MM.1S (cell line): ENCODE data around the gene CBX3.
A peak's percentile ranks its signal among the peaks of the same experiment; 100 is the strongest.
"Not testable (repeated sequence)": the region's sequence is repeated elsewhere in the genome, so short reads cannot be mapped to it uniquely, and the experiment has no call there.

Experiments
- DNase-seq: peaks from one replicate; pipeline ENCODE4 v3.0.0-alpha.2; 2015
- H2AFZ ChIP-seq: fragments of 300-600 bp; sonication (generic); 2 replicates; pipeline ENCODE4 v1.6.0; 2016; ENCODE audit warnings: antibody characterized with exemption, low read length
- H3F3A ChIP-seq: fragments of 300-600 bp; sonication (generic); 2 replicates; pipeline ENCODE4 v1.6.1; 2016; ENCODE audit warnings: mild to moderate bottlenecking, antibody characterized with exemption, low read length, moderate library complexity, mixed read lengths; ENCODE audit not compliant: insufficient read depth
- H3K27ac ChIP-seq: fragments of 300-600 bp; sonication (generic); 2 replicates; pipeline ENCODE4 v1.5.1; 2016; ENCODE audit warnings: mild to moderate bottlenecking, low read length
- H3K27me3 ChIP-seq: fragments of 300-600 bp; sonication (generic); replicated peaks from 2 replicates; pipeline ENCODE4 v1.6.0; 2016; ENCODE audit warnings: low read length; ENCODE audit not compliant: insufficient read depth
- H3K36me3 ChIP-seq: fragments of 300-600 bp; sonication (generic); replicated peaks from 2 replicates; pipeline ENCODE4 v1.6.1; 2016; ENCODE audit warnings: mild to moderate bottlenecking, low read length, mixed read lengths; ENCODE audit not compliant: insufficient read depth
- H3K4me1 ChIP-seq: fragments of 300-600 bp; sonication (generic); 2 replicates; pipeline ENCODE4 v1.6.1; 2016; ENCODE audit warnings: low read length, mixed read lengths
- H3K4me2 ChIP-seq: fragments of 300-600 bp; sonication (generic); 2 replicates; pipeline ENCODE4 v1.6.0; 2016; ENCODE audit warnings: low read depth, low read length
- H3K4me3 ChIP-seq: fragments of 300-600 bp; sonication (generic); 2 replicates; pipeline ENCODE4 v1.5.1; 2016; ENCODE audit warnings: low read length, mixed read lengths
- H3K79me2 ChIP-seq: fragments of 300-600 bp; sonication (generic); 2 replicates; pipeline ENCODE4 v1.6.1; 2016; ENCODE audit warnings: mixed run types, low read length, mixed read lengths
- H3K9ac ChIP-seq: fragments of 300-600 bp; sonication (generic); 2 replicates; pipeline ENCODE4 v1.6.1; 2016; ENCODE audit warnings: low read length, mixed read lengths
- H3K9me2 ChIP-seq: fragments of 300-600 bp; sonication (generic); replicated peaks from 2 replicates; pipeline ENCODE4 v1.6.1; 2016; ENCODE audit warnings: mild to moderate bottlenecking, low read length, mixed read lengths; ENCODE audit not compliant: insufficient read depth
- H3K9me3 ChIP-seq: fragments of 300-600 bp; sonication (generic); replicated peaks from 2 replicates; pipeline ENCODE4 v1.6.1; 2016; ENCODE audit warnings: mild to moderate bottlenecking, low read length, mixed read lengths; ENCODE audit not compliant: insufficient read depth
- H4K20me1 ChIP-seq: fragments of 300-600 bp; sonication (generic); 2 replicates; pipeline ENCODE4 v1.6.1; 2016; ENCODE audit warnings: mild to moderate bottlenecking, low read length, moderate library complexity, mixed read lengths; ENCODE audit not compliant: insufficient read depth
- EZH2 ChIP-seq: fragments of 300-600 bp; sonication (generic); optimal IDR thresholded peaks from 2 replicates; pipeline ENCODE3; 2017; ENCODE audit warnings: low read depth, mild to moderate bottlenecking, antibody characterized with exemption, low read length, mixed read lengths
- EZH2phosphoT487 ChIP-seq: fragments of 300-600 bp; sonication (generic); IDR thresholded peaks from 2 replicates; pipeline ENCODE4 v1.6.1; 2018; ENCODE audit warnings: antibody characterized with exemption, low read length
- TF ChIP-seq, protein P1 (sequence below): fragments of 300-600 bp; sonication (generic); IDR thresholded peaks from 2 replicates; pipeline ENCODE4 v1.5.1; 2016; ENCODE audit warnings: antibody characterized with exemption, low read length, mixed read lengths

The CBX3 gene

GRCh38 chr7:26159243-26159642 lies 42.3 kb upstream of the CBX3 start:
- Histone ChIP-seq H2AFZ (no peak overlapping the region), H3K27me3 (no peaks in the 10 kb centered on the region), H3K9me2 (no peaks in the 10 kb centered on the region), H3K9ac (no peak overlapping the region), H3F3A (peaks cover 32% of the 10 kb centered on the region), H3K27ac (no peak overlapping the region), H3K9me3 (no peaks in the 10 kb centered on the region), H3K4me3 (no peak overlapping the region), H3K4me1 (peaks cover 41% of the 10 kb centered on the region), H4K20me1 (no peaks in the 10 kb centered on the region), H3K4me2 (peak overlapping the region; percentile 8; the same call in 1 of the 2 replicates), H3K79me2 (peaks cover 88% of the 10 kb centered on the region), H3K36me3 (no peaks in the 10 kb centered on the region)
- DNase-seq, result no peak
- TF ChIP-seq, protein P1, sequence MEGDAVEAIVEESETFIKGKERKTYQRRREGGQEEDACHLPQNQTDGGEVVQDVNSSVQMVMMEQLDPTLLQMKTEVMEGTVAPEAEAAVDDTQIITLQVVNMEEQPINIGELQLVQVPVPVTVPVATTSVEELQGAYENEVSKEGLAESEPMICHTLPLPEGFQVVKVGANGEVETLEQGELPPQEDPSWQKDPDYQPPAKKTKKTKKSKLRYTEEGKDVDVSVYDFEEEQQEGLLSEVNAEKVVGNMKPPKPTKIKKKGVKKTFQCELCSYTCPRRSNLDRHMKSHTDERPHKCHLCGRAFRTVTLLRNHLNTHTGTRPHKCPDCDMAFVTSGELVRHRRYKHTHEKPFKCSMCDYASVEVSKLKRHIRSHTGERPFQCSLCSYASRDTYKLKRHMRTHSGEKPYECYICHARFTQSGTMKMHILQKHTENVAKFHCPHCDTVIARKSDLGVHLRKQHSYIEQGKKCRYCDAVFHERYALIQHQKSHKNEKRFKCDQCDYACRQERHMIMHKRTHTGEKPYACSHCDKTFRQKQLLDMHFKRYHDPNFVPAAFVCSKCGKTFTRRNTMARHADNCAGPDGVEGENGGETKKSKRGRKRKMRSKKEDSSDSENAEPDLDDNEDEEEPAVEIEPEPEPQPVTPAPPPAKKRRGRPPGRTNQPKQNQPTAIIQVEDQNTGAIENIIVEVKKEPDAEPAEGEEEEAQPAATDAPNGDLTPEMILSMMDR, result no peak
- TF ChIP-seq EZH2phosphoT487 (no peak), EZH2 (no peak)

DNA sequence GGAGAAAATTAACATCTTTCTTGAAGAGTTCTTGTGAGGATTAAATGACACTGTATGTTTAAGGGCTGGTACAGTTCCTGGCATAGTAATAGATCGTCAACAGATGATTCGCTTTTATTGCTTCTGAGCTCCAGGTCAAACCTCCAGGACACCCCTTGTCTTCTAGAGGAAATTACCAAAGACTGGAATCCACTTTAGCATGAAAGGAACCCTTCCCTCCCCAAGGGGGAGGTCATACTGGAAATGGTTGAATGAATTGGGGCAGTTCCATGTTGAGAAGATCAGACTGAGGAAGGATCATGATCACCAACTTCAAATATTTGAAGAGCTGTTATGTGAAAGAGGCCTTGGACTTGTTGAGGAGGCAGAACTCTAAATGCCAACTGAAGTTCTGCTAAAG lies 40.6 kb upstream of the CBX3 start:
- Histone ChIP-seq H3K4me1 (peaks cover 26% of the 10 kb centered on the region), H3K9ac (no peak overlapping the region), H2AFZ (no peak overlapping the region), H3K27ac (no peak overlapping the region), H3F3A (peaks cover 20% of the 10 kb centered on the region), H3K9me2 (no peaks in the 10 kb centered on the region), H3K9me3 (no peaks in the 10 kb centered on the region), H4K20me1 (no peaks in the 10 kb centered on the region), H3K4me2 (no peak overlapping the region), H3K79me2 (peaks cover 76% of the 10 kb centered on the region), H3K4me3 (no peak overlapping the region), H3K27me3 (no peaks in the 10 kb centered on the region), H3K36me3 (no peaks in the 10 kb centered on the region)
- no peak for DNase-seq
- TF ChIP-seq EZH2phosphoT487 (no peak), EZH2 (no peak)
- TF ChIP-seq, protein P1, result no peak

- H3K27me3 ChIP-seq, result no peaks in the 10 kb centered on the region
- no peaks in the 10 kb centered on the region for H4K20me1 ChIP-seq
- no peak overlapping the region for H3K27ac ChIP-seq
- H3K9me3 ChIP-seq, result no peaks in the 10 kb centered on the region
- H3K9ac ChIP-seq, result no peak overlapping the region
- H3K4me3 ChIP-seq, result no peak overlapping the region
- H3K4me2 ChIP-seq, result no peak overlapping the region
- peaks cover 38% of the 10 kb centered on the region for H3K4me1 ChIP-seq
- H2AFZ ChIP-seq, result no peak overlapping the region
- no peaks in the 10 kb centered on the region for H3K9me2 ChIP-seq
- H3F3A ChIP-seq, result peaks cover 12% of the 10 kb centered on the region
- TF ChIP-seq EZH2phosphoT487 (no peak), EZH2 (no peak)
- TF ChIP-seq, protein P1, result no peak
- H3K79me2 ChIP-seq, result peaks cover 84% of the 10 kb centered on the region
- no peak for DNase-seq
- no peaks in the 10 kb centered on the region for H3K36me3 ChIP-seq
These were observed 39.1 kb upstream of the CBX3 start for GRCh38 chr7:26162431-26162830.

GRCh38 chr7:26163804-26164203 lies 37.7 kb upstream of the CBX3 start:
- DNase-seq, H4K20me1 ChIP-seq, H3K27ac ChIP-seq, H2AFZ ChIP-seq, H3K27me3 ChIP-seq, H3K4me2 ChIP-seq, H3F3A ChIP-seq, H3K4me3 ChIP-seq, H3K9me3 ChIP-seq, H3K9ac ChIP-seq, H3K36me3 ChIP-seq, H3K9me2 ChIP-seq: not testable (repeated sequence)
- Histone ChIP-seq H3K4me1 (peaks cover 27% of the 10 kb centered on the region), H3K79me2 (peaks cover 83% of the 10 kb centered on the region)
